H1 (cell line): ENCODE data around the gene CCDC40. TPM values are rescaled to one million over a fixed set of nuclear protein-coding genes. Genes with fewer than 3 reads are reported as not detected.
A peak's percentile ranks its signal among the peaks of the same experiment; 100 is the strongest.

ENCODE experiments used
- CTCF ChIA-PET: fragments of 300-600 bp; sonication (Branson Sonifier 250); formaldehyde crosslinking; loops from one replicate; lab custom pipeline; 2021; ENCODE audit not compliant: partially characterized antibody; lab: Charles Lee
- POLR2A ChIA-PET: fragments of 300-600 bp; sonication (Branson Sonifier 250); formaldehyde crosslinking; loops from one replicate; lab custom pipeline; 2021; ENCODE audit warnings: inconsistent platforms; ENCODE audit not compliant: partially characterized antibody; lab: Charles Lee
- DNase-seq, 2 experiments: peaks; one replicate each; pipeline versions ENCODE4 v3.0.0 to v3.0.0-alpha.2; 2010 to 2022; ENCODE audit warnings: low spot score in 2 of 2, low read depth in 1 of 2, mixed read lengths in 1 of 2
- FAIRE-seq: peaks from 2 replicates; lab custom pipeline; 2011; peaks lifted over from hg19 to GRCh38; lab: Jason Lieb, UNC
- H2AFZ ChIP-seq: 2 replicates; pipeline ENCODE4 v1.8.1; 2012; ENCODE audit warnings: low read length, inconsistent platforms
- H2AK5ac ChIP-seq: 2 replicates; pipeline ENCODE4 v1.6.1; 2013; ENCODE audit warnings: low read depth, low read length
- H2BK120ac ChIP-seq: replicated peaks from 2 replicates; pipeline ENCODE3; 2013; ENCODE audit warnings: low read depth, low read length, inconsistent platforms
- H2BK12ac ChIP-seq: 2 replicates; pipeline ENCODE4 v1.6.1; 2013; ENCODE audit warnings: low read depth, low read length
- H2BK15ac ChIP-seq: 2 replicates; pipeline ENCODE4 v1.6.1; 2013; ENCODE audit warnings: low read length
- H2BK20ac ChIP-seq: 2 replicates; pipeline ENCODE4 v1.6.1; 2013; ENCODE audit warnings: low read length
- H2BK5ac ChIP-seq: 2 replicates; pipeline ENCODE4 v1.6.1; 2013; ENCODE audit warnings: low read depth, low read length
- H3K14ac ChIP-seq: 2 replicates; pipeline ENCODE4 v1.6.1; 2013; ENCODE audit warnings: inconsistent platforms; ENCODE audit not compliant: insufficient read length
- H3K18ac ChIP-seq: 2 replicates; pipeline ENCODE4 v1.6.1; 2013; ENCODE audit warnings: low read length; ENCODE audit errors: extremely low read depth
- H3K23ac ChIP-seq: 2 replicates; pipeline ENCODE4 v1.6.1; 2013; ENCODE audit warnings: inconsistent platforms; ENCODE audit not compliant: insufficient read length
- H3K23me2 ChIP-seq: 2 replicates; pipeline ENCODE4 v1.6.1; 2013; ENCODE audit warnings: low read depth, low read length
- H3K27ac ChIP-seq: 2 replicates; pipeline ENCODE4 v1.6.1; 2011; ENCODE audit warnings: low read depth, low read length, inconsistent platforms
- H3K27me3 ChIP-seq, 4 experiments: replicated peaks in 1 of 4; 1 replicate in 1 of 4; 2 replicates in 3 of 4; pipeline versions ENCODE4 v1.6.1 to v1.8.1; 2011 to 2013; ENCODE audit warnings: low read length in 3 of 4, mild to moderate bottlenecking in 3 of 4, inconsistent platforms in 2 of 4, mixed read lengths in 2 of 4, moderate library complexity in 1 of 4; ENCODE audit not compliant: control insufficient read depth in 3 of 4, insufficient read depth in 3 of 4; ENCODE audit errors: extremely low read depth in 1 of 4
- H3K36me3 ChIP-seq, 4 experiments: 2 replicates each; pipeline versions ENCODE4 v1.6.1 to v1.8.1; 2011 to 2013; ENCODE audit warnings: mild to moderate bottlenecking in 4 of 4, low read length in 3 of 4, moderate library complexity in 2 of 4, control low read depth in 1 of 4, inconsistent platforms in 1 of 4; ENCODE audit not compliant: insufficient read depth in 4 of 4, control insufficient read depth in 2 of 4
- H3K4ac ChIP-seq: replicated peaks from 2 replicates; pipeline ENCODE3; 2013; ENCODE audit warnings: low read length, low read depth, mixed read lengths, inconsistent platforms; ENCODE audit not compliant: insufficient read length
- H3K4me1 ChIP-seq, 4 experiments: replicated peaks in 1 of 4; 1 replicate in 1 of 4; 2 replicates in 3 of 4; pipeline versions ENCODE4 v1.6.1 to v1.8.1; 2011 to 2013; ENCODE audit warnings: low read length in 3 of 4, inconsistent platforms in 2 of 4, mixed read lengths in 1 of 4; ENCODE audit not compliant: insufficient read depth in 4 of 4, control insufficient read depth in 3 of 4
- H3K4me2 ChIP-seq, 2 experiments: 2 replicates each; pipeline versions ENCODE4 v1.6.1 to v1.8.1; 2011 to 2013; ENCODE audit warnings: low read depth in 2 of 2, low read length in 2 of 2, control low read depth in 1 of 2, inconsistent platforms in 1 of 2, mild to moderate bottlenecking in 1 of 2; ENCODE audit not compliant: insufficient read depth in 1 of 2
- H3K4me3 ChIP-seq, 4 experiments: fragments of 200-600, 300-600 bp in 1 of 4; sonication (generic), shearing (Covaris generic), sonication (Bioruptor Twin) in 1 of 4; 2 replicates each; pipeline versions ENCODE4 v1.5.1 to v1.8.1; 2011 to 2016; ENCODE audit warnings: low read length in 4 of 4, low read depth in 3 of 4, control low read depth in 2 of 4, inconsistent platforms in 2 of 4, mild to moderate bottlenecking in 2 of 4, mixed read lengths in 1 of 4, moderate library complexity in 1 of 4; ENCODE audit not compliant: insufficient read depth in 2 of 4; ENCODE audit errors: extremely low read depth in 1 of 4
- H3K56ac ChIP-seq: replicated peaks from 2 replicates; pipeline ENCODE3; 2013; ENCODE audit warnings: low read depth, mild to moderate bottlenecking, mixed read lengths, low read length, inconsistent platforms; ENCODE audit not compliant: insufficient read length
- H3K79me1 ChIP-seq: 2 replicates; pipeline ENCODE4 v1.6.1; 2013; ENCODE audit warnings: low read depth, low read length, control low read depth
- H3K79me2 ChIP-seq, 2 experiments: 2 replicates each; pipeline versions ENCODE4 v1.6.1 to v1.8.1; 2012 to 2013; ENCODE audit warnings: low read length in 2 of 2, mild to moderate bottlenecking in 2 of 2, inconsistent platforms in 1 of 2; ENCODE audit not compliant: insufficient read depth in 2 of 2, control insufficient read depth in 1 of 2
- H3K9ac ChIP-seq, 4 experiments: replicated peaks in 1 of 4; 1 replicate in 1 of 4; 2 replicates in 3 of 4; pipeline versions ENCODE4 v1.6.1 to v1.8.1; 2011 to 2013; ENCODE audit warnings: low read depth in 3 of 4, low read length in 3 of 4, control low read depth in 2 of 4, mild to moderate bottlenecking in 2 of 4, moderate library complexity in 2 of 4, inconsistent platforms in 1 of 4; ENCODE audit errors: extremely low read depth in 1 of 4
- H3K9me3 ChIP-seq, 2 experiments: 2 replicates each; pipeline versions ENCODE4 v1.6.1 to v1.8.1; 2012 to 2013; ENCODE audit warnings: mild to moderate bottlenecking in 2 of 2, moderate library complexity in 2 of 2, control low read depth in 1 of 2, inconsistent platforms in 1 of 2, low read depth in 1 of 2, low read length in 1 of 2, mixed read lengths in 1 of 2; ENCODE audit not compliant: insufficient read depth in 2 of 2
- H4K20me1 ChIP-seq, 2 experiments: replicated peaks in 1 of 2; 2 replicates each; pipeline versions ENCODE3 to v1.8.1; 2011 to 2013; ENCODE audit warnings: inconsistent platforms in 2 of 2, low read length in 2 of 2, mild to moderate bottlenecking in 1 of 2; ENCODE audit not compliant: insufficient read depth in 2 of 2, control insufficient read depth in 1 of 2
- H4K5ac ChIP-seq: 2 replicates; pipeline ENCODE4 v1.6.1; 2013; ENCODE audit warnings: low read length, low read depth, mixed read lengths, inconsistent platforms; ENCODE audit not compliant: insufficient read length
- H4K8ac ChIP-seq: 2 replicates; pipeline ENCODE4 v1.8.0; 2013; ENCODE audit warnings: mild to moderate bottlenecking, moderate library complexity, low read length, inconsistent platforms; ENCODE audit not compliant: insufficient read depth; ENCODE audit errors: extremely low read depth
- H4K91ac ChIP-seq: replicated peaks from 2 replicates; pipeline ENCODE3; 2013; ENCODE audit warnings: low read length, mixed read lengths, inconsistent platforms; ENCODE audit not compliant: insufficient read length
- ATF3 ChIP-seq: IDR thresholded peaks from 2 replicates; pipeline ENCODE4 v1.6.1; 2011; ENCODE audit warnings: low read depth, mild to moderate bottlenecking, low read length; ENCODE audit not compliant: insufficient read depth
- BACH1 ChIP-seq: IDR thresholded peaks from 2 replicates; pipeline ENCODE4 v1.6.1; 2012; ENCODE audit warnings: low read length, improper control_type of control experiment
- CHD2 ChIP-seq: IDR thresholded peaks from 2 replicates; pipeline ENCODE4 v1.6.1; 2012; ENCODE audit warnings: low read length, improper control_type of control experiment
- EP300 ChIP-seq, 2 experiments: IDR thresholded peaks; 1 replicate in 1 of 2; 2 replicates in 1 of 2; pipeline ENCODE4 v1.6.1; 2011 to 2012; ENCODE audit warnings: low read depth in 2 of 2, low read length in 2 of 2, mild to moderate bottlenecking in 2 of 2, borderline replicate concordance in 1 of 2, inconsistent platforms in 1 of 2, moderate library complexity in 1 of 2
- EZH2 ChIP-seq: fragments of 200-600 bp; sonication (generic); IDR thresholded peaks from 2 replicates; pipeline ENCODE4 v1.7.1; 2012; ENCODE audit warnings: low read depth, mild to moderate bottlenecking, moderate library complexity, low read length, inconsistent platforms; ENCODE audit not compliant: severe bottlenecking
- FOSL1 ChIP-seq: IDR thresholded peaks from 2 replicates; pipeline ENCODE4 v1.6.1; 2011; ENCODE audit warnings: mild to moderate bottlenecking, low read depth, low read length, moderate library complexity; ENCODE audit not compliant: insufficient read depth
- JUN ChIP-seq: IDR thresholded peaks from 2 replicates; pipeline ENCODE4 v1.6.1; 2011; ENCODE audit warnings: low read depth, mild to moderate bottlenecking, improper control_type of control experiment, low read length
- POLR2A ChIP-seq, 2 experiments: IDR thresholded peaks; 1 replicate in 1 of 2; 2 replicates in 1 of 2; pipeline ENCODE4 v1.6.1; 2011; ENCODE audit warnings: low read depth in 2 of 2, low read length in 2 of 2, mild to moderate bottlenecking in 2 of 2; ENCODE audit errors: control extremely low read depth in 1 of 2
- RBBP5 ChIP-seq: IDR thresholded peaks from 2 replicates; pipeline ENCODE4 v1.7.1; 2012; ENCODE audit warnings: low read depth, mild to moderate bottlenecking, inconsistent platforms, low read length, moderate library complexity, borderline replicate concordance
- TCF12 ChIP-seq: IDR thresholded peaks from 2 replicates; pipeline ENCODE4 v1.6.1; 2011; ENCODE audit warnings: low read depth, mild to moderate bottlenecking, low read length
- YY1 ChIP-seq: IDR thresholded peaks from 2 replicates; pipeline ENCODE4 v1.6.1; 2011; ENCODE audit warnings: low read depth, mild to moderate bottlenecking, low read length
- WGBS, 2 experiments: shearing (Covaris generic) in 1 of 2; methylation state at CpG; one replicate each; pipeline versions ENCODE4 v1.1.6 to v1.1.7; 2013 to 2015; ENCODE audit warnings: low lambda C conversion rate in 2 of 2, mixed read lengths in 2 of 2, inconsistent platforms in 1 of 2, low coverage in 1 of 2, missing lambda C conversion rate in 1 of 2; ENCODE audit not compliant: insufficient replicate concordance in 2 of 2, insufficient coverage in 1 of 2, insufficient read length in 1 of 2; ENCODE audit errors: extremely low coverage in 1 of 2, missing lambda C conversion rate in 1 of 2; 5-methylcytosine and 5-hydroxymethylcytosine counted together
- polyA plus RNA-seq, 7 experiments: library from polyadenylated mRNA; depleted of rRNA in 3 of 7; stranded (reverse) in 5 of 7; unstranded in 2 of 7; fragments of >200 nt in 5 of 7; fragments of 200-250 nt in 2 of 7; gene quantifications; 1 replicate in 5 of 7; 2 replicates in 1 of 7; 4 replicates in 1 of 7; pipeline versions ENCODE4 v1.2.1 to v1.2.3, GENCODE V29; 2011 to 2013; ENCODE audit warnings: missing spikeins in 2 of 7, mixed read lengths in 2 of 7
- total RNA-seq: library from RNA; stranded (reverse); fragmentation: NEBNext Ultra II Directional; extraction: Animal tissue kit (Norgen Biotek cat#: 25700); gene quantifications from 2 replicates; pipeline ENCODE4 v1.2.1, GENCODE V29; 2021

The CCDC40 gene
- total and polyA plus RNA-seq, 2 of the 8 experiments (the other 6 are each of a cell fraction or from before 2014, with no cell fraction given), result 4.1 to 11.5 TPM

DNA sequence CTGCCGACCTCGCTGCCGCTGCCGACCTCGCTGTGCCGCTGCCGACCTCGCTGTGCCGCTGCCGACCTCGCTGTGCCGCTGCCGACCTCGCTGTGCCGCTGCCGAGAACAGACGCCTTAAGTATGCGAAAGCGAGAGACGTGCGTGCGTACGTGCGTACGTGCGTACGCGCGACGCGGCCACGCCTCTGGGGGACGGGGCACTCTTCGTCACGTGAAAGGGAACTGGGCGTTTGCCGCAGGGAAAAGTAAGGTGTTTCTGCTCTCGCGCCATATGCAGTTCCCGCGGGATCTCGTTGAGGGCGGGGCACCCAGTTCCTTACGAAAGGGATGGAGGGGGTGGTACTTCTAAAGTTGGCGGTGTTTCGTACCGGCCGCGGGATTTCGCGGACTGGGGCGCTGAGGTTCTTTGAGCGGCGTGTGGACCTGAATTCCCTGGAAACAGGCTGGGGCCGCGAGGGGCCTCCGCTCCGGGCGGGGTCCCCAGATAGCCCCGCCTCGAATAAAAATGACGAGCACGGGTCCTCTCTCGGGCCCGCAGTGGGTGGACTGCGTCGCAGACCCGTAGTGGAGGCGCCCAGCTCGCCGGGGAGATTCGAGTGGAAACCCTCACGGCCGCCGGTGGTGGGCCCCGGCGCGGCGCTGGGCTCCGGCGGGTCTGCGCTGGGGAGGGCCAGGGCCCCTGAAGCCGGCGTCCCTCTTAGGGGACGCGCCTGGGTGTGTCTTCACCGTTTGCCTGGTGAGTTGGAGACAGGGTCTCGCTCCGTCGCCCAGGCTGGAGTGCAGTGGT lies 110.8 kb downstream of the CCDC40 start, which contains the start of gene EIF4A3:
Gene EIF4A3, minus strand, starts transcription at position 94 of the 788 bp plus-strand sequence. CDS start 167 bp downstream, outside the sequence.
- WGBS, 2 experiments, result 3% methylated on average over 71 of the region's 90 CpGs; no CpG with 5 or more reads in 1 of the 2 experiments
- H3K14ac ChIP-seq, result no peak within 1 kb of the TSS
- TF ChIP-seq POLR2A (IDR thresholded peaks at IDR 0.05; ENCODE audit: control extremely low read depth in 1 of 2, low read depth in 2 of 2, low read length in 2 of 2) (peak; percentile 55 to 74), RBBP5 (peak; percentile 46; the same call in 1 of the 2 replicates), TCF12 (no peak), EP300 (IDR thresholded peaks at IDR 0.05; ENCODE audit: borderline replicate concordance in 1 of 2, low read depth in 2 of 2, low read length in 2 of 2) (no peak), CHD2 (peak; percentile 98), BACH1 (no peak), YY1 (no peak), JUN (no peak), ATF3 (no peak), EZH2 (no peak), FOSL1 (no peak)

More for the DNA sequence above, 110.8 kb downstream of the CCDC40 start, which contains the start of gene EIF4A3:
- peaks cover 22 to 48% of the 10 kb centered on the region in 2 experiments for H3K79me2 ChIP-seq
- peak within 1 kb of the TSS; percentile 2 for H4K5ac ChIP-seq
- H3K27me3 ChIP-seq, result no peaks in the 10 kb centered on the region; a peak in 2 of 7 replicates
- peak within 1 kb of the TSS; percentile 84 to 95 (median 88) for H3K4me3 ChIP-seq
- H3K4ac ChIP-seq, result no peak within 1 kb of the TSS
- DNase-seq (peak; percentile 97 to 98), FAIRE-seq (peak; percentile 70)
- H3K23me2 ChIP-seq, result peaks cover 11% of the 10 kb centered on the region
- H4K8ac ChIP-seq, result peak within 1 kb of the TSS; percentile 88; the same call in 1 of the 2 replicates
- ChIA-PET POLR2A (interaction anchor here (0.6 to 4.0 kb wide), 16 partner anchors 13 to 350 kb away, joined by 3 to 17 read pairs (median 4); partner anchors contain the start of genes CBX8 and GAA), CTCF (interaction anchor here (0.6 to 1.8 kb wide), 5 partner anchors 28 to 251 kb away, joined by 3 to 7 read pairs (median 3); no protein-coding TSS in a partner anchor)
- no peak within 1 kb of the TSS for H3K23ac ChIP-seq
- H3K36me3 ChIP-seq, result peaks cover 17 to 21% (median 19%) of the 10 kb centered on the region in 4 experiments
- peaks cover 7 to 25% of the 10 kb centered on the region in 2 experiments for H4K20me1 ChIP-seq
- no peak within 1 kb of the TSS; the same call in none of the 2 replicates for H2BK5ac ChIP-seq
- H2BK15ac ChIP-seq, result no peak within 1 kb of the TSS
- H2BK12ac ChIP-seq, result no peak within 1 kb of the TSS
- H3K56ac ChIP-seq, result peak within 1 kb of the TSS; percentile 83
- H2AFZ ChIP-seq, result no peak within 1 kb of the TSS; the same call in 1 of the 2 replicates
- H4K91ac ChIP-seq, result no peak within 1 kb of the TSS
- no peak within 1 kb of the TSS for H2BK20ac ChIP-seq
- H3K79me1 ChIP-seq, result peaks cover 17% of the 10 kb centered on the region
- 0 out of 2 replicates have a peak within 1 kb of the TSS, but pooled peaks have one; percentile 9 for H2AK5ac ChIP-seq
- H3K9ac ChIP-seq, result peak within 1 kb of the TSS; percentile 84 to 92 (median 88)
- H3K9me3 ChIP-seq, result no peaks in the 10 kb centered on the region
- H3K4me2 ChIP-seq, result peak within 1 kb of the TSS; percentile 85 to 96
- H3K4me1 ChIP-seq, result peaks cover 2 to 20% (median 6%) of the 10 kb centered on the region in 4 experiments
- H3K27ac ChIP-seq, result peak within 1 kb of the TSS; percentile 83
- H3K18ac ChIP-seq, result peak within 1 kb of the TSS; percentile 60; the same call in 1 of the 2 replicates
- no peak within 1 kb of the TSS for H2BK120ac ChIP-seq
